ENCODE data around the gene SQSTM1.
"Not testable (repeated sequence)": the region's sequence is repeated elsewhere in the genome, so short reads cannot be mapped to it uniquely, and the experiment has no call there.

GRCh38 chr5:179834871-179835270 is 14.2 kb downstream of the SQSTM1 start:
- not testable (repeated sequence) for TF ChIP-seq REST (IDR thresholded peaks at IDR 0.05; ENCODE audit: low read depth, low read length); RAD21 (IDR thresholded peaks at IDR 0.05; ENCODE audit: low read length)

Data from SK-N-SH (cell line).